Measurements from ENCODE around the gene SCYGR5. TPM values are rescaled to one million over a fixed set of nuclear protein-coding genes. Genes with fewer than 3 reads are reported as not detected.

Gene SCYGR5
- total RNA-seq, 2 donors from 2014 or later = not detected

Other genes with a start within 250 kb of the SCYGR5 start
- 10 to 100 TPM; 82.8 to 85.5 TPM for gene AGFG1, start 194.6 kb upstream of the SCYGR5 start, total RNA-seq
- gene SCYGR2, start 67.9 kb upstream of the SCYGR5 start, total RNA-seq = not detected
- not detected for gene SCYGR3, start 52.0 kb upstream of the SCYGR5 start, total RNA-seq
- not detected for gene SCYGR4, start 49.3 kb upstream of the SCYGR5 start, total RNA-seq
- 1 to 10 TPM; 2.3 to 2.4 TPM for gene SLC19A3, start 51.2 kb downstream of the SCYGR5 start, total RNA-seq
- not detected for gene SCYGR6, start 58.0 kb downstream of the SCYGR5 start, total RNA-seq
- not detected for gene SCYGR7, start 61.5 kb downstream of the SCYGR5 start, total RNA-seq
- gene SCYGR8, start 79.1 kb downstream of the SCYGR5 start, total RNA-seq = not detected
- gene CCL20, start 147.0 kb downstream of the SCYGR5 start, total RNA-seq = not detected
- under 1 TPM in 1 of 2 donors, not detected in 1; 0.37 TPM for gene DAW1, start 204.8 kb downstream of the SCYGR5 start, total RNA-seq